HepG2 (cell line): ENCODE results near the gene ABCB9. TPM values are rescaled to one million over a fixed set of nuclear protein-coding genes. Genes with fewer than 3 reads are reported as not detected.

Experiments used
- CREM ChIP-seq, 2 experiments: sonication (generic) in 1 of 2; formaldehyde crosslinking in 1 of 2; IDR thresholded peaks; 2 replicates each; pipeline versions ENCODE4 v1.4.0 to v1.6.1; 2016 to 2020; ENCODE audit warnings: antibody characterized with exemption in 1 of 2, mild to moderate bottlenecking in 1 of 2, missing genetic modification reagents in 1 of 2
- FOXO1 ChIP-seq: sonication (generic); formaldehyde crosslinking; IDR thresholded peaks from 2 replicates; pipeline ENCODE4 v1.4.0; 2020; ENCODE audit warnings: missing genetic modification reagents
- KIAA2018 ChIP-seq: sonication (generic); formaldehyde crosslinking; IDR thresholded peaks from 2 replicates; pipeline ENCODE4 v1.5.0; 2020; ENCODE audit warnings: mild to moderate bottlenecking, missing genetic modification reagents, borderline replicate concordance
- THYN1 ChIP-seq: sonication (generic); formaldehyde crosslinking; IDR thresholded peaks from 2 replicates; pipeline ENCODE4 v1.8.1; 2023; ENCODE audit warnings: low read depth, mild to moderate bottlenecking, moderate library complexity, missing genetic modification reagents, borderline replicate concordance
- ZBTB33 ChIP-seq: sonication (generic); formaldehyde crosslinking; IDR thresholded peaks from 2 replicates; pipeline ENCODE4 v1.4.0; 2020; ENCODE audit warnings: missing genetic modification reagents
- ZNF318 ChIP-seq: sonication (generic); formaldehyde crosslinking; IDR thresholded peaks from 2 replicates; pipeline ENCODE4 v1.4.0; 2020; ENCODE audit warnings: mild to moderate bottlenecking, missing genetic modification reagents
- ZNF546 ChIP-seq: sonication (generic); formaldehyde crosslinking; conservative IDR thresholded peaks from 2 replicates; pipeline ENCODE4 v1.8.1; 2023; ENCODE audit warnings: mild to moderate bottlenecking, missing genetic modification reagents
- ZNF562 ChIP-seq: sonication (generic); formaldehyde crosslinking; IDR thresholded peaks from 2 replicates; pipeline ENCODE4 v1.8.0; 2022; ENCODE audit warnings: missing genetic modification reagents, borderline replicate concordance
- polyA plus RNA-seq, 8 experiments: library from polyadenylated mRNA; depleted of rRNA in 3 of 8; stranded (reverse) in 7 of 8; unstranded in 1 of 8; fragments of >200 nt; fragmentation: Illumina TruSeq in 4 of 8; extraction: Trizol in 4 of 8; gene quantifications; 2 replicates each; pipeline versions ENCODE4 v1.2.1 to v1.2.3, GENCODE V29; 2011 to 2016; ENCODE audit warnings: low read depth in 4 of 8, missing spikeins in 1 of 8, mixed read lengths in 1 of 8; ENCODE audit not compliant: insufficient read depth in 1 of 8
- total RNA-seq, 5 experiments: library from RNA; depleted of rRNA; stranded (reverse); fragments of >200 nt; fragmentation: Illumina TruSeq; extraction: Trizol; gene quantifications; 2 replicates each; pipeline ENCODE4 v1.2.3, GENCODE V29; 2016; ENCODE audit warnings: low read depth in 1 of 5

The ABCB9 gene
- total and polyA plus RNA-seq, 2 of the 13 experiments (the other 11 are each of a cell fraction or from before 2014, with no cell fraction given), result 5.1 to 6.0 TPM

- TF ChIP-seq KIAA2018 (0 out of 2 replicates have a peak, but pooled peaks have one; percentile 33), CREM (IDR thresholded peaks at IDR 0.05) (no peak; the same call in 1 of the 2 replicates), CREM (CRISPR knock-in tag; IDR thresholded peaks at IDR 0.05) (no peak), ZNF546 (CRISPR knock-in tag) (0 out of 2 replicates have a peak, but pooled peaks have one; percentile 74), THYN1 (no peak), ZNF318 (CRISPR knock-in tag) (no peak), ZNF562 (no peak), FOXO1 (CRISPR knock-in tag) (no peak), ZBTB33 (CRISPR knock-in tag) (no peak)
Measured at GRCh38 chr12:122974892-122975789, 8.9 kb upstream of the ABCB9 start, which contains the start of gene OGFOD2 (continued).
